ENCODE measurements around the gene TRIM32.
A peak's percentile ranks its signal among the peaks of the same experiment; 100 is the strongest.

Gene TRIM32

DNA sequence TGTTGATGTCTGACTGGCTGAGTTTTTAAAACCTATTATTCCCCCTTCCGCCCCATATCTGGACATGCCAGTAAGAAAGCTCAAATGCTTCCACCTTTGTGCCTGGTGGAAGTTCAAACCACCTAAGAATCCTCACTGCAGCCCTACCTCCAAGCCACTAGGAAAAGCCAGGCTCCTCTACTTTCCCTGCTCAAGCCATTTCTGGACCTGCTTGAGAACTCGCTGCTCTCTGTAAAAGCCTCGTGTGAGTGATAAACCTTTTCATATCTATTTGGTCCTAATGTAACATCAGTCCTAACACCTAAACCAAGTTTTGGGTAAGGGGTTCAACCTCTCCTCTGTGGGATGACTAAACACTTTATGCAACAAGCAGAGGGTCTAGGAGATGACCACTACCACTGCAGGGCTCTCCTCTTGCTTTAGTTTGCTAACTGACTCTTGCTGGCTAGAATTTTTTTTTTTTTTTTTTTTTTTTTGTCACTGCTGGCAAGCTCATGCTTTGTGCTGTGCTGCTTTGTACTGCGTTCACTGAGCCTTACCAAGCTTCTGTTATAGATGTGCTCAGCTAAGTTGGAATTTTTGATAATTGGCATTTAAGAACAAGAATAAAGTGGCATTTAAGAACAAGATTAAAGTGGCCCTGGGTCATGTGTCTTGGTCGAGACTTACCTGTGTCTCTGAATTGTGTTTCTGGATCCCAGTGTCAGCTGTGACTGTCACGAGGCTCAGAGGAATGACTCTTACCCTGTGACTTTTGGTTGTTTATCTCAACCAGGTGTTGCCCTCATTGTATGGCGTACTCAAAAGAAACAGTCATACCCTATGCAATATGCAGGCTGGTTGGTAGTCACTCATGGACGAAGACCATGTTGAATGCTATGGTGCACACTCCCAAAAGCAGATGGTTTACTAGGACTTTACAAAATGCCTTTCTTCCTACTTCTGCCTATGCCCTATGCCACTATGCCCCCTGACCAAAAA, 19.5 kb downstream of the TRIM32 start:
- no peak for DNase-seq

DNA sequence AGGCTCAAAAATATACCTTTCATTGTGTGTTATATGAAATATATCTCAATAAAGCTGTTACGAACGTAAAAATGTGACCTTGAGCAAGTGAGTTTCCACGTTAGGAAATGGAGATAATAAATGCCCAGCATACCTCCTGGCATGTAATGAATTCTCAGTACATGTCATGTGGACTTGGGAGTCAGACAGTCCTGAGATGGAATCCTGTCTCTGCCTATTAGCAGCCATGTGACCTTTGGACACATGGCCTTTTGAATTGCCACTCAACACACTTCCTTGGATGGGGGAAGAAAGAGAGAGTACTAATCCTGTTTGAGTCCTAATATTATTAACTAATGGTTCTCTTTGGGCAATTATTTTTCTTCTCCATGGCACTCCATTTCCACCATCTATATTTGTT, 25.7 kb downstream of the TRIM32 start:
- DNase-seq: no peak

DNA sequence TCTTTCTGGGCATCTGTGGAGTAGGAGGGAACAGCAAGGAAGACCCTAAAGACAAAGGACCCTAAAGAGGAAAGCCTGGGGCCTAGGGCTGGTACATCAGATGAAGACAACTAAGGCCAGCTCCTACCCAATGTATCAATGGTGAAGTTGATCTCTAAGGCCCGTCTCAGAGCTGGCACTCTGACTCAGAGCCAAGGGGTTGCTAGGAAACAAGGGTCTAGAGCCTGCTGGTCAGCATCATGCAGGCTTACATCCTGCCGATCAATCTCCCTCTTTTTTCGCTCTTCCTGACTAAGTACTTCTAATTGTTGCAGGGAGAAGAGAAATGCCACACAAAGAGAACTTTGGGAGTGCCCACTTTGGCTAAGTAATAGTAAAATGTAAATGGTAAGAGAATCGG, 26.2 kb downstream of the TRIM32 start:
- DNase-seq: no peak

DNA sequence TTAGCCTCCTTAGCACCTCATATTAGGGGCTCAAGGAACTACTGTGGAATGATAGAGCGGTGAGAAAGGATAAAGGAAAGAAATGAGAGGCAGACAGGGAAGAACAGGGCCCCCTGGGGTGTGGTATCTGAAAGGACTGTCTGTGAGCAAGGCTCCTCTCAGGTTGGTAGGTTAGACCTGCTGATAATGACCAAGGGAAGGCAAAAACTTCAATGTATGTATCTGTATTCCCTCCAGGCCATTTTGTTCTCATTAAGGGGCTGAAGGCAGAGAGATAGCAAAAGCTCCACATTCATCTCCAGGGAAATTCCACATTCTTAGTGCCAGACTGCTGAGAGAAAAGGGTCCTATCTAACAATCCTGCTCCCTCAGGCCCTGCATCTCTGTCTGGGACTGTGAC, 28.6 kb downstream of the TRIM32 start:
- DNase-seq: no peak

DNA sequence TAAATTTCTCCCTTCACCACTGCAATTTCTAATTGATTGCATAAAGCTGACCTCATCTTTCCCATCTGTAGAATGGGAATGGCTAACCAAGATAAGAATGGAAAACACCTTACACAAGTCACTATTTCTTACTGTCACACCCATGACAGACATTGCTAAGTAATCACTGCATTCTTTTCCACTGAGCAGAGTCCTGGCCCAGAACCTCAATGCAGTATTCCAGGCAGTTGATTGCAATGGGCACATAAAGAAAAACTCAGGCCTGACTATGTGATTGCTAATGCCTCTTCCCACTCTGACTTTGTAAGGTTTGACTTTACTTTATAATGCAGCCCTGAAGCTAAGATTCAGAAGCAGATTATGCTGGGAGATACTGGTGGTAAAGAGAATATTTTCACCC, 29.3 kb downstream of the TRIM32 start:
- no peak for DNase-seq

DNA sequence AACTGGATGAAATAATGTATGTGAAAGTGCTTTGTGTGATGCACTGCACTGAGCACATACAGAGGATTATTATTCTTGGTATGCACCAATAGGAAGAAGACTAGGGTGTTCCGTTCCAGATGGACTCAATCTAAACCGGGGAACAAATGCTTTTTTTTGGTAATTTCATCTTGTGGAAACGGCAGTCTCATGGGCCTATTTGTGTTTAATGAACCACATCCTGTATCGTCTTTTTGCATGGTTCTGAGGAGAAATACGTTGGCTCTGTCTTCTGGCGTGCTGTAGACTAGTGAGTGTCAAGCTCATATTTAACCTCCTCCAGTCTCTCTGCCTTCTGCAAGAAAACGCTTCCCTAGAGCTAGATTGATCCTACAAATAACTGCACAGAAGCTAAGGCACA, 30.0 kb downstream of the TRIM32 start:
- no peak for DNase-seq

DNA sequence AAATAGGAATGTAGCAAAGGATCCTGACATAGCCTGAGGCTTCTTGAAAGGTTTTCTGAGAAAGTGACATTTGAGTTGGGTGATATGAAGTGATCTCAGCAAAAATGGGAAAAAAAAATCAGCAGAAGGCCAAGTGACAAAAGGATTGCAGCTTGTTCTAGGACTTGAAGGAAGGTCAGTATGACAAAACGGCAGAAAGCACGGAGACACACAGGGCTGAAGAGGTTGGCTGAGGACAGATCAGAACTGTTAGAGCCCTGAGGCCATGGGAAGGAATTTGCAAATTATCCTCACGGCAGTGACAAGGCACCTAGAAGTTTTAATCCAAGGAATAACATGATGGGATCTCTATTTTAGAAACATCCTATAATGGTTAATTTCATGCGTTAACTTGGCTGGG, 31.0 kb downstream of the TRIM32 start:
- DNase-seq: no peak

DNA sequence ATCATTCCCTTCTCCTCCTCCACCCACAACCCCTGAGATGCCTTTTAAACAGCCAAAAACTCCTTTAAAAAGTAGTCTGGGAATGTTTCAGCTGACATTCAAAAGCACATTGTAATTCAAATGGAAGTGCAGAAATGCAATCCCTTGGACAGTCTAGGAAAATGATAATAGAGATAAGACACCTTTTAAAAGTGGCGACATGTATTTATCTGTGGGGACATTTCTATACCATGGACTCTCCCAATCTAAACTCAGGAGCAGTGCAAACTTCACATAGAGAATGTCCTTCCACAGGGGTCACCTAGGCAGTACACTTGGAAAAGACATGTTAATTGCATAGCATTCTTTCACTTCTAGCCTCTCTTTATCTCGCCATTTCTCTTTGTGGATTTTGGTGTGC, 33.0 kb downstream of the TRIM32 start:
- DNase-seq: no peak

DNA sequence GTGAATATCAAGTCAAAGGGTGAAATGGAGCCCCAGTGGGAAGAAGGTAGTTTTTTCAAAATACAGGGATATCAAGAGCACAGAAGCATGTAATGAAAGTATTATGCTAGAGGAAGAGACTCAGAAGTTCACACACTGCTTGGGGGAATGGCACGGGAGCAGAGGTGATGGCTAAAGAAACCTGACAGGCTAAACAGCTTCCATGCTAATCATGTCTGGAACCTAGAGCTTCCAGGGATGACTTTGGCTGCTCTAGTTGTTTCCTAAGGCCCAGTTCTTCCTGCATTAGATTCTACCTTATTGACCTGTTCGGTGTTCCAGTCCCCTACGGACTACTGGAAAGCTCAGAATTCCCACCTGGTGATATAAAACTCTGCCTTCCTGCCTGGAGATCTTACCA, 34.3 kb downstream of the TRIM32 start:
- DNase-seq: no peak

DNA sequence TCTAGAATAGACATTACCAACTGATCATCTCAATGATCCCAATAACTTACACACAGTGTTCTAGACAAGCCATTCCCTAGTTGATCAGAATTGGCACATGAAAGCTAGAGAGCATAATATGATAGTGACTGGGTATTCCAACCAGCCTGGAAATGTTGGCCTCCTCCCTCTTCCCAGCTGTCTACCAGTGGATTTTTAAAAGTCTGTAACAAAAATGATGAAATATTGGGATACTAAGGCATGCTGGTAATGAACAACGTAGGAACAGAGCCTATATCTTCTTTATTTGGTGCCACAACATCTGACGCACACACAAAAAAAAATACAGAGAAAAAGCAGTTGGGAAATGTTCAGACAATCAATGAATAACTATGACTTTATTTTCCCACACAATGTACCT, 34.8 kb downstream of the TRIM32 start:
- no peak for DNase-seq

DNA sequence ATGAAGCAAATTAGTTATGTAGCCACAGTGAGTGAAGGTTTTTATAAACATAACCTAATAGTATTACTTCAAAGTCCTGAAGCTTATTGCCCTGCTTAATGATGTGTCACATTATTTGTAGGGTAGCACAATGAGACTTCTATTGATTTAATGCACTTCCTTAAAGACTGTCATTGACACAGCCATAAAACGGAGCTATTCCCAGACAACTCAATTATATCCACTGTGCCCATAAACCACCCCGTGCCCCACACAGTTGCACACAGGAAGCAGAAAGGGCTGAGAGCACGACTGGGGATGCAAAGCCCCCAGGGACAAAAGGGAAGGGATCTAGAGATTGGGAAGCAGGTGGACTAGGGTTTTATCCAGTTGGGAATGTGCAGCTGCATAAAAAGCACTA, 37.0 kb downstream of the TRIM32 start:
- DNase-seq: no peak

DNA sequence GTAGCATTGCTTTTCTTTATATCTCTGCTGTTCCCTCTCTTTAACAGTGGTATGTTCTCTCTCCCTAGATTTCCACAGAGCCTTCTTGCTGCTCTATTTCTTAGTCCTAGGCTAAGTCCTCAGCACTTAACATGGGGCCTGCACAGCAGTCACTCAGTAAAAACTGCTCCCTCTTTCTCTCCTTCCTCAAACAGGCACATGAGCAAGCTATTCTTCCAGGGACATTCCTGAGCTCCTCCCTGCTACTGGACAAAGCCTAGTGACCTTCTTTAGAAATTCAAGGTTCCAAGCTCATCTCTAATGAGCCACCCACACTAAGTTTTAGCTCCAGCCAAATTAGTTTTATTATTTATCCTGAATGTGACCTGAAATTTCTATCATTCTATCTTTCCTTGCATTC, 39.5 kb downstream of the TRIM32 start:
- DNase-seq: no peak

DNA sequence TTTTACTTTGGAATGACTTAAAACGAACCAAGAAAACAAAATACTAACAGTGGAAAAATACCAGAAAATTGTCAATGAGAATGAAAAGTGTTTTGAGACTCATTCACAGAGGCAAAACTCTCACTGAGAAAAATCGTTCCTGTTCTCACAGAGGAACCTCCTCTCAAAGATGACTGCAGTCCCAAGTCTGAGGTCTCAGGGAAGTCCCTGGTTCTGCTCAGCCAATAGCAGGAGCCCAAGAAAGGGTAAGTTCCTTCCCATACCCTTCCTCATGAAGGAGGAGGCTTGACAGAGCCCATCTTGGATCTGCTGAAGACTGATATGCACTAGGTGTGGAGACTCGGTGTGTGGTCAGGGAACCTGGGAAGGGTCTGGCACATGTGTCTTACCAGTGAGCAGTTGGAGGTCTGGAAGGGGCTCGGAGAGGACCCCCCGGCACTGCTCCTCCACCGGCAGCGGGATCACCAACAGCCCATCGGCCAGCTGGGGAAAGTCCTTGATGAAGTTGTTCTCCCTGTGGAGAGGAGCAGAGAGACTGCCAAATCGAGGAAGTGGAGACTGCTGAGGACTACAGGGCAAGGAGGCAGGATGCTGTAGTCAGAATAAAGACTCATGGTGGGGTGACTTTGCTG, 46.0 kb downstream of the TRIM32 start:
- no peak for DNase-seq

DNA sequence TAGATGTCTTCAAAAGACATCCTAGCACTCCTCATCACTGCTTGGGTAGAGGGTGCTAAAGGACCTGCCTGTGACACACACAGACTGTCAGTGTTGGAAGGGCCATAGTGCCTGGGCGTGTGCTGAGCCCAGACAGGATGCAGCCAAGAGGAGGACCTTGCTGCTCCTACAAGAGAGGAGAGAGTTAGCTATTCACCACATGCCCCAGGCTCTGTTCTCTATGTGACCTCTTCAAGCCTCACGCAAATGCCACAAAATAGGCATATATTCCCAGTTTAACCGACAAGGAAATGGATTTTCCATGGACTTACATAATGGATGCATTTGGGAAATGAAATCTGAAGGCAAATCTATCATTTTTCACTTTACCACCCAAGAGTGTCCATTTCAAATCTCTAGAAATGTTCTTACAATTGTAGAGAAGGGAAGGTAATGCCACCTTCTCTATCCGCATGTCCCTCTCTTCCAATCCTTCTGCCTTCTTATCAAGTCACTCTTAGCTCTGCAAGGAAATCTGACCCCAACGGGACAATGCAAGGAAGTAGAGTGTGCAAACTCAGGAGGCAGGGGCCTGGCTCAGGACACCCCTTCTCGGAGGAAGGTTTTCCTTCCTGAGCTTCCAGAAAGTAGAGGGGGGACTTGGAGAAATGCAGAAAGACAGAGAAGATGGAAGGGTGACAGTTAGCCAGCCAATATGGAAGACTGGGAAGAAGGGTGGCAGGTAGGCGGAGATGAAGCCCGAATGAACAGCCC, 49.5 kb downstream of the TRIM32 start:
- no peak for DNase-seq

DNA sequence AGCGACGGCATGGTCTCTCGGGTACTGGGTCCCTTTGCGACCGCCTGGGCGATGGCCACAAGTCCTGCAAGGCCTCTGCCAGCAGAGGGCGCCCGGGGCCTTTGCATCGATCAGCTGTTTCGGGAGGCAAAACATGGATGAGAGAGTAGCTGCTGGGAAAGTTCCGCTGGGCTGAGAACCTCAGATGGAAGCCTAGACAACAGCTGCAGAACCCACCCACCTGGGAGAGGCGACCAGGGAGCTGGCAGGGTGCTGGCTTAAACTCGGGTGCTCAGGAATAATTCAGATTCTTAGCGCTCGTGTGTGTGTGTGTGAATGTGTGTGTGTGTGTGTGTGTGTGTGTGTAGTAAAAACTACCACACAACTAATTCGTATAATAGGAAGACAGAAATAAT, 50.0 kb downstream of the TRIM32 start:
- peak; percentile 72 for DNase-seq

DNA sequence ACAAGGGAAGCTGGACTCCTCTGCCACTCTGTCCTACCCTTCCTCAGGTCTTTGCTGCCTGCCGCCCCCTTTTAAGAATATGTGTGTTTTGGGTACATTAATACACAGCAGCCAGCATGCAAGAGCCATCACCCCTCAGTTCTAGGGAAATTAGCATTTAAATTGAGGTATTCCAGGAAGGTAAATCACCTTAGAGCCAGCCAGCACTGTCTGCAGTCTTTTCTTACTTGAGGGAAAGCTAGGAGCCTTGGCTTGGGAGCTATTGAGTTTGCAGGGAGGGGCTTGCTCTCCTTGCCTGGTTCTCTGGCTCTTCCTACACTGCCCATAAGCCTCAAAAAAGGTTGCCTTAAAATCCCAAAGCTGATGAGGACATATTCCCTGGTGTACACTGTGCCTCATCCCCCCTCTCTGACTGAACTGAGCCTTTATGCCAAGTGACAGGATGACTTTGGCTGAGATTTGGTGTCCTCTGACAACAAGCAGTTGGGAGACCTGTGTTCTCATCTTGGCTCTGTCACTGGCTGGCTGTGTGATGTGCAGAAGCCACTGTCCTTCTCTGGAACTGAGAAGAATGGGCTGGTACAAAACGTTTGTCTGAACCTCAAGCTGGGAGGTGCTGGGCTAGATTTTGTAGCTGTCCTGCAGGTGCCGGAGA, 54.1 kb downstream of the TRIM32 start:
- DNase-seq: no peak

DNA sequence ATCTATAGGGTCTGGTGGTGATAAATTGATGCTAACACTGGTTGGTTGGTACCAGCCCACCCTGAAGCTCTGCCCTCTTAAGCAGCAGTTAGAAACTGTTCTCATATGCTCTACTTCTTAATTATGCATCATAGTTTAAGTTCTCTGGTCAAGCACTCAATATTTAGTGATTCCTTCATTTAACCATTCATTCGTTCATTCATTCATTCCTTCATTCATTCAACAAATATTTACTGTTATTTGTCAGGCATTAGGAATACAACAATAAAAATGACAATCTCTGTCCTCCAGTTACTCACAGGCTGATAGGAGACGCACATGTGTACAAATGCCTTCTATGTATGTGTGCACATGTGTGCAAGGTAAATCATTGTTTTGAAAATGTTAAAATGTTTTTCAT, 54.6 kb downstream of the TRIM32 start:
- no peak for DNase-seq

DNA sequence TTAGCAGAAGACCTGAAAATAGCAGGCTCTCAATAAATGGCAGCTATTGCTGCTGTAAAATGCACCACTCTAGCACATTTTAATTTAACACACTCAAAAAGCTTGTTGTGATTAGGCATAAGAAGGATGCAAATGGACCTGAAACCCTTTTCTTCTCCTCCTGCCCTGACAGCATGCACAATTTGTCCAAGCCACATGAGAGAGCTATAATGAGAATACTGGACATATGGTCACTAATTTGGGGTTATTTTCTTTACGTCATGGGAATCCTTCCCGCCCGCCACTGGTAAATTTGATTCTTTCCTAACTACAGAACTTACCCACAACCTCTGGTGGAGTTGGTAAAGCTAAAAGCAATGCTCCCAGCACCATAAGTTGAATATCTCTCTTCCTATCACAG, 62.1 kb downstream of the TRIM32 start:
- DNase-seq: no peak

DNA sequence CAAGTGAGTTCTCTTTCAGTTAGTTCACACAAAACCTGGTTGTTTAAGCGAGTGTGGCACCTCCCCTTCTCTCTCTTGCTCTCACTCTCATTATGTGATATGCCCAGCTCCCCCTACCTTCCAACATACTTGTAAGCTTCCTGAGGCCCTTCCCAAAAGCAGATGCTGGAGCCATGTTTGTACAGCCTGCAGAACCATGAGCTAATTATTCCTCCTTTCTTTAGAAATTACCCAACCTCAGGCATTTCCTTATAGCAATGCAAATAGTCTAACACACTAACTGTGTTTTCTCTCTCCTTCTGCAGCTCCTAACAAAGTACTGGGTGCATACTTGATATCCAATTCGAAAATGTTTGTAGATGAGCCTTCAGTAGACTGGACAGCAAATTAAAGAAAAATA, 62.7 kb downstream of the TRIM32 start:
- no peak for DNase-seq

DNA sequence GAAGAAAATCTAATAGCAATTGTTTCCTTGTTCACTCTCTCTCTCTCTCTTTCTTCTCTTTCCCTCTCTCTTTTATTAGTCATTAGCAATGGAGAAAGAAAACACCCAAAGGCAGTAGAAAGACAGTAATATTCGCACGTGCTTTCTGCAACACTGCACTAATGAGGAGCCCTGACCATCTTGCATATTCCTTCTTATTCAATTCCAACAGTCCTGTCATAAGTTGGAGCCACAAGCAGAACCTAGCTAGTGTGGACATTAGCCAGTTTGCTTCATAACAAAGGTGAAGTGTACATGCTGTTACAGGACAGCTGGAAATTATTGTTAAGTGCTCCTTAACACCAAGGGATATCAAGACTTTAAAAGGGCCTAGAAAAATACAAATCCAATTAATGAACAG, 63.4 kb downstream of the TRIM32 start:
- no peak for DNase-seq

Data from EL (cell line).